GM18526 (cell line): Measurements from ENCODE around the gene STMP1.

Experiments used
- POLR2A ChIP-seq: IDR thresholded peaks from 3 replicates; pipeline ENCODE4 v1.6.1; 2011; ENCODE audit not compliant: insufficient read length; ENCODE audit errors: extremely low read depth

STMP1 gene

DNA sequence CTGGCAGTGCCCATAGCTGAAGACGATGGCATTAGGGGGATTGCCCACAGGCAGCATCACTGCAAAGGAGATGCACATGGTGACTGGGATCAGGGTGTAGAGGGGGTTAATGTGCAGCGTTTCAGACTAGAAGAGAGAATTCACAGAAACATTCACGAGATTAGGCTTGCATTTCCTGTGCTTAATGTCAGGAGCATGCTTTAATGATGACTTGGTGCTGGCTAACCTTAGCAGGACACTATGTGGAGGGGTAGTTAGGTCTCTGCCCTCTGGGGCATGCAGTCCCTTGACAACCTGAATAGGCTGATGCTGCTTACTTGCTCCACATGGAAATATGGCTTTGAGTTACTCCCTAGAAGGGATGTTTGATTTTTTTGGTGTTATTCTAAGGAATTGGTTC, 21.8 kb downstream of the STMP1 start:
- no peak for TF ChIP-seq POLR2A

DNA sequence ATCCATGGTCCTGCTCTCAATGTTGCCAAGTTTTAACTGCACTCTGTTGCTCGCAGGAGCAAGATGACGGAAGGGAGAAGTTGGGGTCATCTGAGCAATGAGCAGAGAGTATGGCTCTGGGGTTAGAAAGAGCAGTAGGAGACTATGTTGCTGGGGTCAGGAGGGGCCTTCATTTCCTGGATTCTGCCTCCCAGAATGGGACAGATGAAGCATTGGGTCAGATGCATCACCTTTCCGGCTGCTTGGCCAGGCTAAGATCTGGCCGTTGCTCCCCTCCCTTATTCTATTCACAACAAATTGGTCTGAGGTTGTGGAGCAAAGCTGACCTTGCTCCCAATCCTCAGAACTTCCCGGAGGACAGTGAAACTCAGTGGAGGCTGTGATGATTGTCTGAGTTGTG, 22.4 kb downstream of the STMP1 start:
- no peak for TF ChIP-seq POLR2A

DNA sequence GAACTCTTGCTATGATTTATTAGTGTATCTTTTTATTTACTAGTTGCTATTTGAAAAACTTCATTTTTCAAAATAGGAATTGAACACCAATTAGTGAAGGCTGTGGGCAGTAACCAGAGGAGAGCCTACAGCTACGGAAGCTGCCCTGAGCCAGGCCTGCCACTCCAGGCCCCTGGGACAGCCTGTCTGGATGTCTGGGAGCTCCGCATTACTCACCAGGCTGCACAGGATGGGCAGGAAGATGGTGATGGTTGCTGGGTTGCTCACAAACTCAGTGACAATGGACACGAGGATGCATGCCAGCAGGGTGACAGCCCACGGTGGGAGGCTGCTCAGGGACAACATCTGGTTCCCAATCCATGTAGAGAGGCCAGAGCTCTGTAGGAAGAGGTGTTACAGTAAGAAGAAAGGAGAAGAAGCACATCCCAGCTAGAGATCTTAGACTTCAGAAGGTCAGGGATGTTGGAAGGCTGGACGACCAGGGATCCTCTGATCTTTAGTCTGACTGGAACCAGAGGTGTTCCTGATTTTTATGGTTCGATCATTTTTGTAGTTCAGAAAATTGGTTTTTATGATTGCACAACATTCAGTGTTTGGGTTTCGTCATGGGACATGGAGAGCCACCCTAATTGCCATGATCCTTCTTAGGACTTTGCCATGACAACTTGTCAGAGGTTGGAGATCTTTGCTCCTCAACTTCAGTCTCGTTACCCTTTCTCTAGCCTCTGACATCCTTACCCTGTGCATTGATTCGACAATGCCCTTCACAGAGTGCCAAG, 23.2 kb downstream of the STMP1 start:
- no peak for TF ChIP-seq POLR2A

DNA sequence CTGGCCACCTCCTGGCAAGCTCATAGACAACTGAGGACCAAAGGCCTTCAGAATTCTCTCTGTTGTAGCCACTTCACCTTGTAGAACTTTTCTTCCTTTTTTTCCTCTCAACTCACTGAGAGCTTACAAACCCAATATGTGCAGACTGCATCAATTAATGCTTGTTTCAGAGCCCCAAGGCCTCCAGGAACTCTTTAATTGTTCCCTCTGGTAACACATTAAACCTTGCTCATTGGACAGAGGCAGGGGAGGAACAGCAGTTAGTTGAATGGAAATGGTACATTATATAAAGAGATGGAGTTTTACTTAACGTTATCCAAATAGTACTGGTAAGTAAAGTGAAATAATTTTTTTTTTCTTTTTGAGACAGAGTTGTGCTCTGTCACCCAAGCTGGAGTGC, 25.2 kb downstream of the STMP1 start:
- TF ChIP-seq POLR2A: no peak

GRCh38 chr7:135690566-135690965, 28.3 kb downstream of the STMP1 start:
- TF ChIP-seq POLR2A: no peak

GRCh38 chr7:135692055-135692454, 29.7 kb downstream of the STMP1 start:
- no peak for TF ChIP-seq POLR2A

DNA sequence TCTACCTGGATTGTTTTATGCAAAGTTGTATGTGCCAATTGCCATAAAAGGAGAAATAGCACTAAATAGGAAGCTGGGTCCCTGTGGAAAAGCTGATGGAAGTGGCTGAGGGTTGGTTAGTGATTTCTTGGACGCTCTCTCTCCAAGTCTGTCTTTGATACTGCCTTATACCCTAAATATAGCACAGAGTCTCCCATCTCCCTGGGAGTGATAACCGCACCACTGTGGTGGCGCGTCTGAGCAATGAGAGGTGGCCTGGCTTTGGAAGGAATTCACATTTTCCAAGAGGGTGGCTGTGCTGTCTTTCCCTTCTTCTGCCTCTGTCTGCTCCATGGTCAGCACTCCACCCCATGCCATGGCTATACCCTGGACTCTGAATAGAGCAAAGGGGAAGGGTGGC, 31.2 kb downstream of the STMP1 start:
- TF ChIP-seq POLR2A: no peak

DNA sequence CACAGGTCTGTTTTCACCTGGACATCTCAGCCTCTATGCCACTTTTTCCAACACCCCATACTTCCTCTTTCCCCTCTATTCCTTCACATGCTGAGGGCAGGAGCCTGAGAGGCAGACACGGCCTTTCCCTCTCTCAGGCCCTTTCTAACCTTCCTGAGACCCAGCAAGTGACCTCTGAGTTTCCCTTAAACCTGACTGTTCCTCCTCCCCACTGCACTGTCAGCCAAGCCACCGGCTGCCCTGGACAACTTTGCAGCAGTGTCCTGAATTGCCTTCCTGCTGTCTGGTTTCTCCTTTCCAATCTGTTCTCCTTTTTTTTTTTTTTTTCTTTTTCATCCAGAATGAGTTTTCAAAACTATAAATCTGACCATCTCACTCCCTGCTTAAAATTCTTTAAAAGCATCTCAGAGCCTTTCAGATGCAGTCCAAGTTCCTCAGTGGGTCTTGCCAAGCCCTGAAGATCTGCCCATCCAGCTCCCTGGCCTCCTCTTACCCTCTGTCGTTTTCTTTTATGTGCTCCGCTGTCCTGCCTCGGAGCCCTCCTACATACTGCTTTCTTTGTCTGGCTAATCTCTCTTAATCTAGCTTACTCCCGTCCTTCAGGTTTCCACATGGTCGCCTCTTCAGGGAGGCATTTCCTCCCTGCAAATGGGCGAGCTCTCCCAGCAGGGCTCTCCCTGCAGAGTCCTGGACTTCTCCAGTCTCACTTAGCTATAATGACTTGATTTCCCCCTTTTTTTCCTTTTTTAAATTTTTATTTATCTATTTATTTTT, 35.1 kb downstream of the STMP1 start:
- TF ChIP-seq POLR2A: no peak

DNA sequence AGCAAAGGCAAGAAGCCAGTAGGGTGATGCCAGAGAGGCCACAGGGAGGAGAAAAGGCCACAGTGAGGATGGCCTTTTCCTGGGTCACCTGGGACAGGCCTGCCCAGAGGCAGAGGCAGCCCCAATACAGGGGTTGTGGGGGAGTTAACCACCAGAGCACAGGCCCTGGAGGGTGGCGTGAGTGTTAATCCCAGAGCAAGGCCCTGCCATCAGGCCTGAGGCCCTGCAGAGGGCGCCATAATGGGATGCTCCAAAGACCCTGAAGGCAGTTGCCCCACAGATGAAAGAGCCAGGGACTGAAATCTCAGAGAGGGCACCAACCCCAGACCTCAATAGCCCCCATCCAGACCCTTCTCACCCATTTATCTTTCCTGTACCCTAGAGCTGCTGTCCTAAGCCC, 41.8 kb downstream of the STMP1 start:
- TF ChIP-seq POLR2A: no peak

DNA sequence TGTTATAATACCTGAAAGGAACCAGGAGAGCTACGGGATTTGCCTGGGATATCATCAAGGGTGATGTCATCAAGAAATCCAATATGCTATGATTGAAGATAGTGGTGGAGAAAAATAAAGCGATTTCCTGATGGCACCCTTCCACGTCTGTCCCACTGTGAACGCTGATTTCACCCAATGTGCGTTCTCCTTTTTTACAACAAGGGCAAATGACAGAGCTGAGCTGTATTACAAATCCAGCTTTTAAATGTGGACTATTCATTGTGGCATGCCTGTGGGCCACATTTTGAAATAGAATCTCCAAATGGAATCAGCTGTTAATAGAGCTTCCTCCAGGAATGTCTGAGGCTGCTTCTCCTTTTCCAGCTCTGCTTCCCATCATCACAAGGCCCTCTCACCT, 42.4 kb downstream of the STMP1 start:
- TF ChIP-seq POLR2A: no peak

GRCh38 chr7:135706038-135706742, 43.9 kb downstream of the STMP1 start:
- no peak for TF ChIP-seq POLR2A

DNA sequence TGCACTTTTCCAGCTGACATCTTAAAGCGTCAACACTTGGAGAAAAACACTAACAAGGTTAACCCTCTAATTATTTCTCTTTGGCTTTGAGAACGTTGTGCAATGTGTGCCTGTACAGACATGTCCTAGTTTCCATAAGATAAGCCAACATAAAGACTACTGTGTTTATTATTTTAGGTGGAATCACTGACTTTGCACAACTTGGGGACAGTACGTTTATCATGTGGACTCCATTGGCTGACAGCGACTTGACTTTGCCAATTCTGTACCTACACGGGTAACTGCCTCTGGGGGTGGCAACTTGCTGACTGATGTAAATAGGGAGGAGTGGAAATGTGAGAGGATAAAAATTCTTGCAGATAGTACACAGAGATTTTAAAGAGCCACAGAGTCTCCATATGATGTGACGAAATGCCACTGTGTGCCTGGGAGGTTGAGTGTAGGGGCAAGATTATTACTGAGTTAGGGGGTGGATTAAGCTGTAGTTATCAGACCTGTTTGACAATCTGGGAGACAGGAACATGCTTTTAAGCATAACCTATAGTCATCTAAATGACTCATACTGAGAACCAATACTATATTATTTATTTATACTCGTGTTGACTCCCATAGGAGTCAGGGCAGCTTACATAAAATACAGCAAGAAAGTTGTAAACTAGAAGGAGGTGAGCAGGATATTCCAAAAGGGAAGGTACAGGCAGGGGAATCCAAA, 44.7 kb downstream of the STMP1 start:
- no peak for TF ChIP-seq POLR2A

- no peak for TF ChIP-seq POLR2A
These were observed 45.3 kb downstream of the STMP1 start for GRCh38 chr7:135707570-135707966.

DNA sequence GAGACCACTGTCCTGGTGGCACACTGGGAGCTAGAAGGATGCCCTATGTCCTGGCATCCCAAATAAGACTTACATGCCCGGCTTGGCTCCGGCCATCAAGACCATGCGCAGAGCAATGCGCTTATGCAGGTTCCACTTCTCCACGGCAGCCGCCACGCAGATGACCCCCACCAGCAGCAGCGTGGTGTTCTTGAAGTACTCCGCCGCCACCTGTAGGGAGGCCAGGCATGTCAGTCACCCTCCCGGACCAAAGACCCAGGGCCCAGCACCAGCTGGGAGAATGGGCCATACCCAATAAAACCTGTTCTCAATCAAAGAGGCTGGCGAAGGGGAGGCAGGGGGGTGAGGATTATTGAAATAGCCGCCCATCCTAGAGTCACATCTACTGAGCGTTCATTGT, 45.7 kb downstream of the STMP1 start:
- TF ChIP-seq POLR2A: no peak

DNA sequence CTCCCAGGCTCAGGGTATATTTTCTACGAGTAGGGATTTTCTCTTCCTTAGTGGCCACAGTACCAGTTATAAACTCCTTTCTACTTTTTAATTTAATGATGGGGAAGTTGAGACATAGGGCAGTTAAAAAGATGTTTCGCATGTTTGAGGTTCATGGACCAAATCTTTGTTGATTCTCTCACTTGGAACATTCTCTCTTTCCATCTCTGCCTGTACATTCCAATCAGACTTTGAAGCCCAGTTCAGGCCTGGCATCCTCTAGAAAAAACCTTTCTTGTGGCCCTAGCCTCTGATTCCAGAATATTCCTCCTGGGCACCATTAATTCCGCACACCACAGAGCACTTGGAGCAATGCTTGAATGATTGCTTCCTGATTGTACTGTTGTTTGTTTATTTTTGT, 47.2 kb downstream of the STMP1 start:
- no peak for TF ChIP-seq POLR2A
